Spleen (tissue), 7 donors: Measurements from ENCODE around the gene FXYD5.

Experiments used
- CTCF ChIP-seq, 11 experiments: fragments of 200-600 bp in 7 of 11; fragments of 450-650 bp in 4 of 11; sonication (generic) in 4 of 11; IDR thresholded peaks in 8 of 11; conservative IDR thresholded peaks in 3 of 11; 1 replicate in 7 of 11; 2 replicates in 4 of 11; pipeline versions ENCODE4 v1.4.0 to v1.8.0; 2016 to 2021; ENCODE audit warnings: antibody characterized with exemption in 11 of 11, inconsistent platforms in 4 of 11, mild to moderate bottlenecking in 1 of 11
- POLR2A ChIP-seq, 3 donors: fragments of 450-650 bp; IDR thresholded peaks; one replicate each; pipeline ENCODE4 v1.5.1; 2017; ENCODE audit warnings: antibody characterized with exemption in 3 of 3, mild to moderate bottlenecking in 1 of 3
- donor health status: DM: no; HTN: no; CAD: no; lungs with moderate emphysema.
- donor health status: DM: no; HTN: no; CAD: no.
- donor health status: DM: no; HTN: no; CAD: no.

- TF ChIP-seq CTCF (IDR thresholded peaks at IDR 0.05 in 8 of 11, conservative IDR thresholded peaks at IDR 0.05 in 3 of 11) (no peak), POLR2A (IDR thresholded peaks at IDR 0.05) (no peak)
These were observed 52.3 kb downstream of the FXYD5 start for GRCh38 chr19:35206855-35207254.
